ENCODE measurements around the gene TMEM163.

DNA sequence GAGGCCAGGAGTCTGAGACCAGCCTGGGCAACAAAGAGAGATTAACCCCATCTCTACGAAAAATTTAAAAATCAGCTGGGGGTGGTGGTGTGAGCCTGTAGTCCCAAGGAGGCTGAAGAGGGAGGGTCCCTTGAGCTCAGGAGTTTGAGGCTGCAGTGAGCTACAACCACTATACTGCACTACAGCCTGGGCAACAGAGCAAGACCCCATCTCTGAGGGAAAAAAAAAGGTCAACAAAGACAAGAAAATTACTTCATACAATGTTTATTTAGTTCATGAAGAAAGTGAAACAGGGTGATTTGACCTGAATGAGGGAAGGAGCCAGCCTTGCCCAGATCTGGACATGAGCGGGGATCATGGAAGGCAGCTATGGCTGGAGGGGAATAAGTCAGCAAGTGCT, 59.1 kb downstream of the TMEM163 start:
- TF ChIP-seq, protein P1, sequence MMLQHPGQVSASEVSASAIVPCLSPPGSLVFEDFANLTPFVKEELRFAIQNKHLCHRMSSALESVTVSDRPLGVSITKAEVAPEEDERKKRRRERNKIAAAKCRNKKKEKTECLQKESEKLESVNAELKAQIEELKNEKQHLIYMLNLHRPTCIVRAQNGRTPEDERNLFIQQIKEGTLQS (IDR thresholded peaks at IDR 0.05): no peak
- TF ChIP-seq EZH2phosphoT487 (IDR thresholded peaks at IDR 0.05; ENCODE audit: borderline replicate concordance): no peak
- no peak for TF ChIP-seq POLR2AphosphoS5 (IDR thresholded peaks at IDR 0.05; ENCODE audit: low read depth, low read length)
- TF ChIP-seq JUND (IDR thresholded peaks at IDR 0.05): no peak
- TF ChIP-seq, protein P2, sequence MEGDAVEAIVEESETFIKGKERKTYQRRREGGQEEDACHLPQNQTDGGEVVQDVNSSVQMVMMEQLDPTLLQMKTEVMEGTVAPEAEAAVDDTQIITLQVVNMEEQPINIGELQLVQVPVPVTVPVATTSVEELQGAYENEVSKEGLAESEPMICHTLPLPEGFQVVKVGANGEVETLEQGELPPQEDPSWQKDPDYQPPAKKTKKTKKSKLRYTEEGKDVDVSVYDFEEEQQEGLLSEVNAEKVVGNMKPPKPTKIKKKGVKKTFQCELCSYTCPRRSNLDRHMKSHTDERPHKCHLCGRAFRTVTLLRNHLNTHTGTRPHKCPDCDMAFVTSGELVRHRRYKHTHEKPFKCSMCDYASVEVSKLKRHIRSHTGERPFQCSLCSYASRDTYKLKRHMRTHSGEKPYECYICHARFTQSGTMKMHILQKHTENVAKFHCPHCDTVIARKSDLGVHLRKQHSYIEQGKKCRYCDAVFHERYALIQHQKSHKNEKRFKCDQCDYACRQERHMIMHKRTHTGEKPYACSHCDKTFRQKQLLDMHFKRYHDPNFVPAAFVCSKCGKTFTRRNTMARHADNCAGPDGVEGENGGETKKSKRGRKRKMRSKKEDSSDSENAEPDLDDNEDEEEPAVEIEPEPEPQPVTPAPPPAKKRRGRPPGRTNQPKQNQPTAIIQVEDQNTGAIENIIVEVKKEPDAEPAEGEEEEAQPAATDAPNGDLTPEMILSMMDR (IDR thresholded peaks at IDR 0.05 in 2 of 3, conservative IDR thresholded peaks at IDR 0.05 in 1 of 3; ENCODE audit: borderline replicate concordance in 1 of 3, insufficient read depth in 1 of 3, low read depth in 2 of 3, low read length in 2 of 3): no peak
- TF ChIP-seq, protein P3, sequence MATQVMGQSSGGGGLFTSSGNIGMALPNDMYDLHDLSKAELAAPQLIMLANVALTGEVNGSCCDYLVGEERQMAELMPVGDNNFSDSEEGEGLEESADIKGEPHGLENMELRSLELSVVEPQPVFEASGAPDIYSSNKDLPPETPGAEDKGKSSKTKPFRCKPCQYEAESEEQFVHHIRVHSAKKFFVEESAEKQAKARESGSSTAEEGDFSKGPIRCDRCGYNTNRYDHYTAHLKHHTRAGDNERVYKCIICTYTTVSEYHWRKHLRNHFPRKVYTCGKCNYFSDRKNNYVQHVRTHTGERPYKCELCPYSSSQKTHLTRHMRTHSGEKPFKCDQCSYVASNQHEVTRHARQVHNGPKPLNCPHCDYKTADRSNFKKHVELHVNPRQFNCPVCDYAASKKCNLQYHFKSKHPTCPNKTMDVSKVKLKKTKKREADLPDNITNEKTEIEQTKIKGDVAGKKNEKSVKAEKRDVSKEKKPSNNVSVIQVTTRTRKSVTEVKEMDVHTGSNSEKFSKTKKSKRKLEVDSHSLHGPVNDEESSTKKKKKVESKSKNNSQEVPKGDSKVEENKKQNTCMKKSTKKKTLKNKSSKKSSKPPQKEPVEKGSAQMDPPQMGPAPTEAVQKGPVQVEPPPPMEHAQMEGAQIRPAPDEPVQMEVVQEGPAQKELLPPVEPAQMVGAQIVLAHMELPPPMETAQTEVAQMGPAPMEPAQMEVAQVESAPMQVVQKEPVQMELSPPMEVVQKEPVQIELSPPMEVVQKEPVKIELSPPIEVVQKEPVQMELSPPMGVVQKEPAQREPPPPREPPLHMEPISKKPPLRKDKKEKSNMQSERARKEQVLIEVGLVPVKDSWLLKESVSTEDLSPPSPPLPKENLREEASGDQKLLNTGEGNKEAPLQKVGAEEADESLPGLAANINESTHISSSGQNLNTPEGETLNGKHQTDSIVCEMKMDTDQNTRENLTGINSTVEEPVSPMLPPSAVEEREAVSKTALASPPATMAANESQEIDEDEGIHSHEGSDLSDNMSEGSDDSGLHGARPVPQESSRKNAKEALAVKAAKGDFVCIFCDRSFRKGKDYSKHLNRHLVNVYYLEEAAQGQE (IDR thresholded peaks at IDR 0.05; ENCODE audit: low read depth): no peak
- TF ChIP-seq TCF7L2 (IDR thresholded peaks at IDR 0.05; ENCODE audit: borderline replicate concordance, extremely low read depth, insufficient read depth, insufficient read length): no peak

Data from HCT116 (cell line).